Measurements from ENCODE around the gene PAMR1. TPM values are rescaled to one million over a fixed set of nuclear protein-coding genes. Genes with fewer than 3 reads are reported as not detected.
"Not testable (repeated sequence)": the region's sequence is repeated elsewhere in the genome, so short reads cannot be mapped to it uniquely, and the experiment has no call there.

PAMR1 gene
- total RNA-seq, 1 donor: 278 TPM

- DNase-seq (ENCODE audit: low read depth): no peak
- no peak overlapping the region for H3K4me3 ChIP-seq (ENCODE audit: low read depth, low read length)
- no peak for TF ChIP-seq CTCF (IDR thresholded peaks at IDR 0.05; ENCODE audit: insufficient read depth, low read length)
Observed at GRCh38 chr11:35536470-35536869, 11.1 kb upstream of the PAMR1 start.

DNA sequence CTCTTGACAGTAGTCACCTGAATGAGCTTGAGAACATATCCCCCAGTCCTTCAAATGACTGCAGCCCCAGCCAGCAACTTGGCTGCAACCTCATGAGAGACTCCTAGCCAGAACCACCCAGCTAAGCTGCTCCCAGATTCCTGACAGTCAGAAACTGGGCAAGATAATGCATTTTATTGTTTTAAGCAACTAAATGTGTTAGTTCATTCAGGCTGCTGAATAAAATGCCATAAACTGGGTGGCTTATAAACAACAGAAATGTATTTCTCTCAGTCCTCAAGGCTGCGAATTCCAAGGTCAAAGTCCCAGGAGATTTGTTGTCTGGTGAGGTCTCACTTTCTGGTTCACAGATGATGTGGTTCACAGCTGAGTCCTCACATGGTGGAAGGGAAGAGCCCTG is 5.8 kb upstream of the PAMR1 start:
- no peak overlapping the region for H3K4me3 ChIP-seq (ENCODE audit: low read depth, low read length)
- TF ChIP-seq CTCF (IDR thresholded peaks at IDR 0.05; ENCODE audit: insufficient read depth, low read length): no peak
- DNase-seq (ENCODE audit: low read depth): peak; percentile 84

- H3K4me3 ChIP-seq (ENCODE audit: low read depth, low read length): no peak overlapping the region
- TF ChIP-seq CTCF (IDR thresholded peaks at IDR 0.05; ENCODE audit: insufficient read depth, low read length): no peak
- DNase-seq (ENCODE audit: low read depth): peak; percentile 99
Observed at GRCh38 chr11:35529971-35530495, 4.6 kb upstream of the PAMR1 start.

- peak overlapping the region; percentile 86 for H3K4me3 ChIP-seq (ENCODE audit: low read depth, low read length)
- DNase-seq (ENCODE audit: low read depth): peak; percentile 60
- TF ChIP-seq CTCF (IDR thresholded peaks at IDR 0.05; ENCODE audit: insufficient read depth, low read length): no peak
Observed at GRCh38 chr11:35526370-35526792, 965 bp upstream of the PAMR1 start.

- DNase-seq (ENCODE audit: low read depth): peak; percentile 40
- TF ChIP-seq CTCF (IDR thresholded peaks at IDR 0.05; ENCODE audit: insufficient read depth, low read length): no peak
- peak overlapping the region; percentile 86 for H3K4me3 ChIP-seq (ENCODE audit: low read depth, low read length)
Observed at GRCh38 chr11:35524780-35525179, 636 bp downstream of the PAMR1 start.

- H3K4me3 ChIP-seq (ENCODE audit: low read depth, low read length): peak overlapping the region; percentile 86
- TF ChIP-seq CTCF (IDR thresholded peaks at IDR 0.05; ENCODE audit: insufficient read depth, low read length): no peak
- no peak for DNase-seq (ENCODE audit: low read depth)
Observed at GRCh38 chr11:35523861-35524260, 1.6 kb downstream of the PAMR1 start.

DNA sequence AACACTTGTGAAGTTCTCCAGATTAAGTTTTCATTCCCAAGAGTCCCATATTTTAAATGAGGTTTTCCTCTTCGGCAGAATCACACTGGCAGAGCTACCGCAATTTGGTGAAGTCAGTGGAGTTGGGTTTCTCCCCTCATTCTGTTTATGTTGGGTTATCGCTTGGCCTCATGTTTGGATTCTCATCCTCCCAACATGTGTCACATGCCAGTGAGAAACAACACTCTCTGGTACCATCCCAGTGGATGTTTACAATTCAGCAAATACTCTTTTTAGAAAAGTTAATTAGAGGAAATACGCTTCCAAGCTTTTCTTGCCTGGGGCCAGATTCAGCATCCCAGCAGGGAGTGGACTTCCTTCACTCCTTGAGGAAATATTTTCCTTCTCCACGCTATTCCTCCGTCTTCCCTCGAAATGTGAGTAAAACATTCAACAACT is 2.1 kb downstream of the PAMR1 start:
- peak; percentile 68 for DNase-seq (ENCODE audit: low read depth)
- no peak for TF ChIP-seq CTCF (IDR thresholded peaks at IDR 0.05; ENCODE audit: insufficient read depth, low read length)
- H3K4me3 ChIP-seq (ENCODE audit: low read depth, low read length): peak overlapping the region; percentile 86

DNA sequence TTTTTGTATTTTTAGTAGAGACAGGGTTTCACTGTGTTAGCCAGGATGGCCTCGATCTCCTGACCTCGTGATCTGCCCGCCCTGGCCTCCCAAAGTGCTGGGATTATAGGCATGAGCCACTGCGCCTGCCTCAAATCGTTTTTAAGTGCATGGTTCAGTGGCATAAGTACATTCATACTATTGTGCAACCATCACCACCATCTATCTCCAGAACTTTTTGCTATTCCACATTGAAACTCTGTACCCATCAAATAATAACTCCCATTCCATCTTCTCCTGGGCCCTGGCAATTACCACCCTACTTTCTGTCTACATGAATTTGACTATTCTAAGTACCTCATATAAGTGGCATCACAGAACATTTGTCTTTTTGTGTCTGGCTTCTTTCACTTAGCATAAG is 3.3 kb downstream of the PAMR1 start:
- not testable (repeated sequence) for H3K4me3 ChIP-seq (ENCODE audit: low read depth, low read length)

More for the DNA sequence above, 3.3 kb downstream of the PAMR1 start:
- not testable (repeated sequence) for DNase-seq (ENCODE audit: low read depth)
